ENCODE results near the gene SIM1. TPM values are rescaled to one million over a fixed set of nuclear protein-coding genes. Genes with fewer than 3 reads are reported as not detected.

The SIM1 gene
- total RNA-seq, 1 donor from 2014 or later = not detected

- H3K27me3 ChIP-seq = no peaks in the 10 kb centered on the region
- intact Hi-C loops (cut with DNase I) = no loop called here
- H3K4me3 ChIP-seq = no peak overlapping the region
- H3K27ac ChIP-seq = no peak overlapping the region
- H3K4me1 ChIP-seq = no peaks in the 10 kb centered on the region
- no peaks in the 10 kb centered on the region for H3K9me3 ChIP-seq
- no peak for DNase-seq (ENCODE audit: low spot score in 2 of 2)
- no peak for TF ChIP-seq CTCF (IDR thresholded peaks at IDR 0.05)
- no peaks in the 10 kb centered on the region for H3K36me3 ChIP-seq
Observed at GRCh38 chr6:100488244-100488643, 23.5 kb upstream of the SIM1 start.

DNA sequence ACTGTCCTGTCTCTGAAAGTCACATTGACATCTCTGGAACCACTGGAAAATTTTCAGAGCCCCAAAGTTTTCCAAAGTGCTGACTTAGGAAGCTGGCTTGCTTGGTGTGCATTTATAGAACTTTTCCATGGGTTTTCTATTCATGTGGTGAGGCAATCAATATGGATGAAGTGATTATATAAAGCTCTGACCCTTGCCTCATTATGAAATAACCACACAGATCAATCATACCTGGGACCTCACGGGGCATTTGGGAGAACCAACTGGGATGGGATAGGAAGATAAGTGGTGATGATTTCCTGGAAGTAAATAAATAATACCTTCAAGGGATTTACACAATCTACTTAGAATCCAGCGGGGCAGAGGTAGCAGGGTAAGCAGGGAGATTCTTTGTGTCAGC, 22.9 kb upstream of the SIM1 start:
- no peaks in the 10 kb centered on the region for H3K9me3 ChIP-seq
- intact Hi-C loops (cut with DNase I) = no loop called here
- H3K27me3 ChIP-seq = no peaks in the 10 kb centered on the region
- H3K4me3 ChIP-seq = no peak overlapping the region
- H3K4me1 ChIP-seq = no peaks in the 10 kb centered on the region
- H3K36me3 ChIP-seq = no peaks in the 10 kb centered on the region
- no peak overlapping the region for H3K27ac ChIP-seq
- no peak for DNase-seq (ENCODE audit: low spot score in 2 of 2)
- TF ChIP-seq CTCF (IDR thresholded peaks at IDR 0.05) = no peak

- H3K27ac ChIP-seq = no peak overlapping the region
- no peaks in the 10 kb centered on the region for H3K36me3 ChIP-seq
- no peak overlapping the region for H3K4me3 ChIP-seq
- intact Hi-C loops (cut with DNase I) = no loop called here
- DNase-seq (ENCODE audit: low spot score in 2 of 2) = no peak
- H3K9me3 ChIP-seq = no peaks in the 10 kb centered on the region
- TF ChIP-seq CTCF (IDR thresholded peaks at IDR 0.05) = no peak
- H3K27me3 ChIP-seq = no peaks in the 10 kb centered on the region
- no peaks in the 10 kb centered on the region for H3K4me1 ChIP-seq
Observed at GRCh38 chr6:100485268-100485667, 20.5 kb upstream of the SIM1 start.

DNA sequence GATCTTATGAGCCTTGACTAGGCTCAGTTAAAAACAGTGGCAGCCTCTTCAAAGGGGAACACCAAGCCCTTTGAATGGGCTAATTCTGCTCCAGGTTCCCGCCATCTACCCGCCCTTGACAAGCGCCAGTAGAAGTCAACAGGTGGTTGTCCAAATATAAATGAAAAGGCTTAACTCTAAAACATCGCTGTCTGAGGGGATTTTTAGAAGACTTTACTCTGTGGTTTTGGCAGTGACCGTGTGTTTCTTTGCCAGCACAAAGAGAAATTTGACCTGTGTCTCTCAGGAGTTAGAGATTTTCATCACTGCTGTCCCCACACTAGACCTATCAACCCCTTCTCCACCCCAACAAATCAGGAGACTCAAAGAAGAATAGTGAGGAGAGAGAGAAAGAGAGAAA, 19.8 kb upstream of the SIM1 start:
- no peaks in the 10 kb centered on the region for H3K4me1 ChIP-seq
- DNase-seq (ENCODE audit: low spot score in 2 of 2) = no peak
- H3K4me3 ChIP-seq = no peak overlapping the region
- TF ChIP-seq CTCF (IDR thresholded peaks at IDR 0.05) = no peak
- no peaks in the 10 kb centered on the region for H3K36me3 ChIP-seq
- no peak overlapping the region for H3K27ac ChIP-seq
- no peaks in the 10 kb centered on the region for H3K9me3 ChIP-seq
- H3K27me3 ChIP-seq = no peaks in the 10 kb centered on the region
- intact Hi-C loops (cut with DNase I) = no loop called here

DNA sequence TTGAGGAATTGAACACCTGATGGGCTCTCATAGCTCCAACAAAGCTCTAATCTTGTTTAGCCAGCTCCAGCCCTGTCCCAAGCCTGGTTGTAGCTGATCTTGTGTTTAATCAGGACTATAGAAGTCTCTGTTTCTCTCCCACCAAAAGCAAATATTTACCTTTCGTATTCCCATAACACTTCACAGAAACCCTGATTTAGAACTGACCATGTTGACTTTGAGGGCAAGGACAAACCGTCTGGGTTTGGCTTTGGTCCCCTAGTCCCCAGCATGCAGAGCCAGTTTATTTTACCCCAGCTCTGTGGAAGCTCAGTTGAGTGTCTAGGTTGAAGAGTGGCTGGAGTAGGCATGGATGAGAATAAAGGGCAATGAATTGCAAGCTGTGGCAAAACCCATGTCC, 18.0 kb upstream of the SIM1 start:
- Histone ChIP-seq H3K9me3 (no peaks in the 10 kb centered on the region), H3K27me3 (no peaks in the 10 kb centered on the region), H3K4me3 (no peak overlapping the region), H3K36me3 (no peaks in the 10 kb centered on the region), H3K27ac (no peak overlapping the region), H3K4me1 (no peaks in the 10 kb centered on the region)
- no peak for DNase-seq (ENCODE audit: low spot score in 2 of 2)
- intact Hi-C loops (cut with DNase I) = no loop called here
- no peak for TF ChIP-seq CTCF (IDR thresholded peaks at IDR 0.05)
